Hepatocyte (in vitro differentiated cells): ENCODE measurements around the gene SLC7A9. TPM values are rescaled to one million over a fixed set of nuclear protein-coding genes. Genes with fewer than 3 reads are reported as not detected.

Experiments used
- DNase-seq: peaks from one replicate; pipeline ENCODE4 v3.0.0-alpha.2; 2016; ENCODE audit warnings: low spot score
- H2AFZ ChIP-seq: fragments of 200-600 bp; sonication (generic); 2 replicates; pipeline ENCODE4 v1.6.0; 2016; ENCODE audit warnings: antibody characterized with exemption, mild to moderate bottlenecking
- H3K27ac ChIP-seq: fragments of 200-600 bp; sonication (generic); 2 replicates; pipeline ENCODE4 v1.5.1; 2016; ENCODE audit warnings: mild to moderate bottlenecking
- H3K27me3 ChIP-seq: fragments of 200-600 bp; sonication (generic); 2 replicates; pipeline ENCODE4 v1.6.1; 2016
- H3K36me3 ChIP-seq: fragments of 200-600 bp; sonication (generic); replicated peaks from 2 replicates; pipeline ENCODE4 v1.5.1; 2016; ENCODE audit warnings: low read depth; ENCODE audit not compliant: insufficient read depth
- H3K4me1 ChIP-seq: fragments of 200-600 bp; sonication (generic); 2 replicates; pipeline ENCODE4 v1.5.1; 2016; ENCODE audit warnings: mild to moderate bottlenecking, moderate library complexity; ENCODE audit not compliant: insufficient read depth
- H3K4me2 ChIP-seq: fragments of 200-600 bp; sonication (generic); 2 replicates; pipeline ENCODE4 v1.6.0; 2016
- H3K4me3 ChIP-seq: fragments of 200-600 bp; sonication (generic); 2 replicates; pipeline ENCODE4 v1.5.1; 2016; ENCODE audit warnings: mild to moderate bottlenecking
- H3K79me2 ChIP-seq: fragments of 200-600 bp; sonication (generic); 2 replicates; pipeline ENCODE4 v1.6.0; 2017; ENCODE audit warnings: mild to moderate bottlenecking
- H3K9me2 ChIP-seq: fragments of 200-600 bp; sonication (generic); replicated peaks from 2 replicates; pipeline ENCODE4 v1.6.0; 2017; ENCODE audit warnings: mild to moderate bottlenecking; ENCODE audit not compliant: insufficient read depth
- H3K9me3 ChIP-seq: fragments of 200-600 bp; sonication (generic); 2 replicates; pipeline ENCODE4 v1.5.1; 2016; ENCODE audit warnings: low read depth, mild to moderate bottlenecking
- H4K20me1 ChIP-seq: fragments of 200-600 bp; sonication (generic); 2 replicates; pipeline ENCODE4 v1.6.0; 2016; ENCODE audit warnings: mild to moderate bottlenecking; ENCODE audit not compliant: insufficient read depth, poor library complexity, severe bottlenecking
- CTCF ChIP-seq: fragments of 200-600 bp; sonication (generic); IDR thresholded peaks from 2 replicates; pipeline ENCODE4 v1.5.1; 2016; ENCODE audit warnings: antibody characterized with exemption, mild to moderate bottlenecking; ENCODE audit not compliant: poor library complexity
- EZH2 ChIP-seq: fragments of 200-600 bp; sonication (generic); IDR thresholded peaks from 2 replicates; pipeline ENCODE4 v1.6.1; 2016; ENCODE audit warnings: antibody characterized with exemption, mild to moderate bottlenecking, borderline replicate concordance
- EZH2phosphoT487 ChIP-seq: fragments of 200-600 bp; sonication (generic); IDR thresholded peaks from one replicate; pipeline ENCODE4 v1.6.1; 2018; ENCODE audit warnings: antibody characterized with exemption, mild to moderate bottlenecking, low read depth, moderate library complexity; ENCODE audit not compliant: unreplicated experiment, severe bottlenecking
- WGBS: methylation state at CpG from one replicate; pipeline ENCODE4 v1.1.6; 2016; ENCODE audit warnings: low lambda C conversion rate; ENCODE audit errors: missing lambda C conversion rate; 5-methylcytosine and 5-hydroxymethylcytosine counted together
- polyA plus RNA-seq: library from polyadenylated mRNA; unstranded; fragments of >200 nt; fragmentation: Nextera tagmentation; extraction: Ambion mirVana; gene quantifications from 2 replicates; pipeline ENCODE4 v1.2.1, GENCODE V29; 2016
- total RNA-seq: library from RNA; depleted of rRNA; stranded (reverse); fragments of >200 nt; gene quantifications from 2 replicates; pipeline ENCODE4 v1.2.3, GENCODE V29; 2014

SLC7A9 gene
- total and polyA plus RNA-seq, 2 experiments from 2014 or later, result 7.6 to 9.6 TPM

GRCh38 chr19:32866061-32866460, 3.5 kb downstream of the SLC7A9 start:
- 93% methylated on average over 7 of the region's 7 CpGs for WGBS
- no peaks in the 10 kb centered on the region for H3K79me2 ChIP-seq
- no peak for DNase-seq

GRCh38 chr19:32865326-32865725, 4.2 kb downstream of the SLC7A9 start:
- no peak for TF ChIP-seq CTCF
- TF ChIP-seq EZH2, result no peak
- TF ChIP-seq EZH2phosphoT487, result no peak
- Histone ChIP-seq H3K27me3 (no peaks in the 10 kb centered on the region), H3K36me3 (no peaks in the 10 kb centered on the region), H3K79me2 (no peaks in the 10 kb centered on the region), H3K4me3 (no peak overlapping the region), H3K4me2 (no peak overlapping the region), H3K9me3 (no peaks in the 10 kb centered on the region), H4K20me1 (no peaks in the 10 kb centered on the region), H2AFZ (no peak overlapping the region), H3K27ac (no peak overlapping the region), H3K4me1 (peaks cover 3% of the 10 kb centered on the region), H3K9me2 (no peaks in the 10 kb centered on the region)
- DNase-seq, result no peak
- WGBS, result 92% methylated on average over 6 of the region's 6 CpGs

More at GRCh38 chr19:32866061-32866460, 3.5 kb downstream of the SLC7A9 start:
- Histone ChIP-seq H3K27me3 (no peaks in the 10 kb centered on the region), H3K27ac (no peak overlapping the region), H3K9me2 (no peaks in the 10 kb centered on the region), H3K4me3 (no peak overlapping the region), H3K9me3 (no peaks in the 10 kb centered on the region), H3K36me3 (no peaks in the 10 kb centered on the region), H4K20me1 (no peaks in the 10 kb centered on the region), H3K4me1 (peaks cover 6% of the 10 kb centered on the region), H3K4me2 (no peak overlapping the region), H2AFZ (no peak overlapping the region)
- TF ChIP-seq EZH2 (no peak), CTCF (no peak), EZH2phosphoT487 (no peak)

- TF ChIP-seq EZH2 (no peak), EZH2phosphoT487 (no peak), CTCF (no peak)
- no peaks in the 10 kb centered on the region for H4K20me1 ChIP-seq
Observed at GRCh38 chr19:32864318-32865007, 5.1 kb downstream of the SLC7A9 start.

GRCh38 chr19:32863841-32864240, 5.7 kb downstream of the SLC7A9 start:
- Histone ChIP-seq H2AFZ (no peak overlapping the region), H3K4me2 (no peak overlapping the region), H3K9me3 (no peaks in the 10 kb centered on the region), H4K20me1 (no peaks in the 10 kb centered on the region), H3K9me2 (no peaks in the 10 kb centered on the region), H3K4me3 (no peak overlapping the region), H3K27me3 (no peaks in the 10 kb centered on the region), H3K4me1 (no peaks in the 10 kb centered on the region), H3K79me2 (no peaks in the 10 kb centered on the region), H3K27ac (no peak overlapping the region), H3K36me3 (no peaks in the 10 kb centered on the region)
- DNase-seq, result no peak
- TF ChIP-seq CTCF, result no peak
- TF ChIP-seq EZH2phosphoT487, result no peak
- no peak for TF ChIP-seq EZH2
- 96% methylated on average over 13 of the region's 13 CpGs for WGBS

More at GRCh38 chr19:32864318-32865007, 5.1 kb downstream of the SLC7A9 start:
- 93% methylated on average over 35 of the region's 35 CpGs for WGBS
- Histone ChIP-seq H3K9me3 (no peaks in the 10 kb centered on the region), H2AFZ (no peak overlapping the region), H3K4me2 (no peak overlapping the region), H3K9me2 (no peaks in the 10 kb centered on the region), H3K36me3 (no peaks in the 10 kb centered on the region), H3K27me3 (no peaks in the 10 kb centered on the region), H3K4me3 (no peak overlapping the region), H3K27ac (no peak overlapping the region), H3K4me1 (no peaks in the 10 kb centered on the region), H3K79me2 (no peaks in the 10 kb centered on the region)
- no peak for DNase-seq
